Tibial artery (tissue), 4 donors: ENCODE results near the gene PGAP2.

Experiments used
- DNase-seq, 2 donors: peaks; one replicate each; pipeline ENCODE4 v3.0.0-alpha.2; 2019
- H3K27ac ChIP-seq, 2 donors: fragments of 200-600 bp; sonication (generic) in 1 of 2; 1 replicate in 1 of 2; 2 replicates in 1 of 2; pipeline ENCODE4 v1.5.1; 2018 to 2019; ENCODE audit warnings: mild to moderate bottlenecking in 1 of 2
- H3K27me3 ChIP-seq, 2 donors: fragments of 200-600 bp; sonication (generic) in 1 of 2; one replicate each; pipeline versions ENCODE4 v1.5.1 to v1.6.0; 2016 to 2019
- H3K36me3 ChIP-seq, 3 donors: fragments of 200-600 bp; sonication (generic) in 2 of 3; one replicate each; pipeline ENCODE4 v1.5.1; 2016 to 2019; ENCODE audit warnings: mild to moderate bottlenecking in 2 of 3
- H3K4me1 ChIP-seq, 4 donors: fragments of 200-600 bp; sonication (generic) in 2 of 4; 1 replicate in 3 of 4; 2 replicates in 1 of 4; pipeline ENCODE4 v1.5.1; 2016 to 2019
- H3K4me3 ChIP-seq, 2 donors: fragments of 200-600 bp; sonication (generic) in 1 of 2; 1 replicate in 1 of 2; 2 replicates in 1 of 2; pipeline ENCODE4 v1.5.1; 2018 to 2019; ENCODE audit warnings: mild to moderate bottlenecking in 2 of 2
- H3K9me3 ChIP-seq, 3 donors: fragments of 200-600 bp; sonication (generic) in 1 of 3; one replicate each; pipeline ENCODE4 v1.5.1; 2016 to 2019
- CTCF ChIP-seq, 2 experiments: fragments of 200-600 bp in 1 of 2; fragments of 450-650 bp in 1 of 2; IDR thresholded peaks; one replicate each; pipeline ENCODE4 v1.5.1; 2017 to 2019; ENCODE audit warnings: antibody characterized with exemption in 2 of 2, mild to moderate bottlenecking in 1 of 2, moderate library complexity in 1 of 2
- intact Hi-C: fragments of 100-400 bp; cut with DNase I; formaldehyde crosslinking; loops from one replicate; pipeline ENCODE4 v1.15.0; 2023; ENCODE audit warnings: low total_unique reads

PGAP2 gene

GRCh38 chr11:3861683-3862082 lies 53.3 kb downstream of the PGAP2 start:
- H3K27ac ChIP-seq: no peak overlapping the region
- no peak for DNase-seq
- intact Hi-C loops: no loop called here
- no peak overlapping the region for H3K4me3 ChIP-seq
- peaks cover 0 to 73% (median 59%) of the 10 kb centered on the region in 4 donors for H3K4me1 ChIP-seq
- H3K27me3 ChIP-seq: no peaks in the 10 kb centered on the region
- no peak for TF ChIP-seq CTCF (IDR thresholded peaks at IDR 0.05)
- no peaks in the 10 kb centered on the region for H3K36me3 ChIP-seq
- H3K9me3 ChIP-seq: no peaks in the 10 kb centered on the region

GRCh38 chr11:3865388-3866193 lies 57.2 kb downstream of the PGAP2 start:
- Histone ChIP-seq H3K4me1 (peaks cover 0 to 55% (median 36%) of the 10 kb centered on the region in 4 donors), H3K9me3 (no peaks in the 10 kb centered on the region), H3K27ac (peak overlapping the region; percentile 46 to 57), H3K27me3 (no peaks in the 10 kb centered on the region), H3K4me3 (no peak overlapping the region), H3K36me3 (no peaks in the 10 kb centered on the region)
- TF ChIP-seq CTCF (IDR thresholded peaks at IDR 0.05): no peak
- DNase-seq: no peak
- intact Hi-C loops: no loop called here

GRCh38 chr11:3866206-3866605 lies 57.8 kb downstream of the PGAP2 start:
- Histone ChIP-seq H3K9me3 (no peaks in the 10 kb centered on the region), H3K27me3 (no peaks in the 10 kb centered on the region), H3K4me3 (no peak overlapping the region), H3K27ac (peak overlapping the region; percentile 46 to 57), H3K4me1 (peaks cover 0 to 49% (median 31%) of the 10 kb centered on the region in 4 donors), H3K36me3 (no peaks in the 10 kb centered on the region)
- intact Hi-C loops: no loop called here
- no peak for TF ChIP-seq CTCF (IDR thresholded peaks at IDR 0.05)
- peak in 1 of 2 donors; percentile 24 for DNase-seq

- Histone ChIP-seq H3K27ac (no peak overlapping the region), H3K4me1 (peaks cover 0 to 43% (median 28%) of the 10 kb centered on the region in 4 donors), H3K9me3 (no peaks in the 10 kb centered on the region), H3K27me3 (no peaks in the 10 kb centered on the region), H3K36me3 (no peaks in the 10 kb centered on the region), H3K4me3 (no peak overlapping the region)
- no peak for DNase-seq
- no peak for TF ChIP-seq CTCF (IDR thresholded peaks at IDR 0.05)
- intact Hi-C loops: no loop called here
These were observed 58.5 kb downstream of the PGAP2 start for GRCh38 chr11:3866836-3867208.

- intact Hi-C loops: no loop called here
- peak overlapping the region in 1 of 2 donors; percentile 32 for H3K27ac ChIP-seq
- no peak for DNase-seq
- no peaks in the 10 kb centered on the region for H3K27me3 ChIP-seq
- H3K4me3 ChIP-seq: no peak overlapping the region
- no peak for TF ChIP-seq CTCF (IDR thresholded peaks at IDR 0.05)
- peaks cover 0 to 43% (median 28%) of the 10 kb centered on the region in 4 donors for H3K4me1 ChIP-seq
- H3K36me3 ChIP-seq: no peaks in the 10 kb centered on the region
- no peaks in the 10 kb centered on the region for H3K9me3 ChIP-seq
These were observed 59.1 kb downstream of the PGAP2 start for GRCh38 chr11:3867209-3868091.
